ENCODE measurements around the gene SULT4A1. TPM values are rescaled to one million over a fixed set of nuclear protein-coding genes. Genes with fewer than 3 reads are reported as not detected.

The SULT4A1 gene
- total RNA-seq, 4 donors from 2014 or later: 1.3 TPM; not detected in 3

DNA sequence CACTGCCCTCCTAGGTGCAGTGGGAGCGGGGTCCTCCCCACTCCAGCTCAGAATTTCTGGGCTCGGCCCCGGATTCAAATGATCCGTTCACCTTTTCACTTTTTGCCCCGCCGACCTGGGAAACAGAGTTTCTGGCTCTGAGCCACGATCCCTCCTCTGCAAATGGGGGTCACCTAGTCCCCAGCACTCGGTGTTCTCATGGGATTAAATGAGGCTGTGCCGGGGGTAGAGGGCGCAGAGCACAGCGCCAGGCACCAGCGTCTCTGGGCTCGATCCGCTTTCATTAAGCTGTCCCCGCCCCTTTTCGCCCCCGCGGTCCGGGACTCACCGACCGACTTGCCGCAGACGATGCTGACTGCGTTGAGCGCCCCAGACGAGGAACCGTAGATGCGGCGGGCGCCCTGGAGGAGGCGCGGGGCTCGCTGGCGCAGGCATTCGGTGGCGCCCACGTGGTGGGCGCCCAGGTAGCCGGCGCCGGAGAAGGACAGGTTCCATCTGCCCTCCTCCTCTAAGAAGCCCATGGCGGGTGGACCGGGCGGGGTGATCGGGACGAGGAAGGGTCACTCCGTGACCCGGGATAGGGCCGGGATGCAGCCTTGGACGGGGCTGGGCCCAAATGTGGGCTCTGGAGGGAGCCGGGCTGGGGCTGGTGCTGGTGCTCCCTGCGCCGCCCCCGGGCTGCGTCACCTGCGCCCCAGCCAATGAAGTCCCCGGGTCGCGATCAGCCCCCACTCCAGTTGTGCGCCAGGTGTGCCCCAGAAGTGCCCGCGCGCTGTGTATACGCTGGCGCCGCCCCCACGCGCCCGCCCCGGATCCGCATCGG lies 29.3 kb upstream of the SULT4A1 start, which contains the start of gene PNPLA5:
Gene PNPLA5 (minus strand): TSS at position 654 of the 823 bp plus-strand sequence. CDS start 133 bp downstream, at position 521.
- DNase-seq (ENCODE audit: low spot score in 2 of 2): no peak
- Histone ChIP-seq H3K36me3 (no peaks in the 10 kb centered on the region), H3K4me1 (peaks cover 0 to 12% (median 0%) of the 10 kb centered on the region in 4 donors), H3K4me3 (no peak within 1 kb of the TSS), H3K27me3 (peaks cover 0 to 72% of the 10 kb centered on the region in 2 donors), H3K9me3 (no peaks in the 10 kb centered on the region), H3K27ac (no peak within 1 kb of the TSS)
- TF ChIP-seq EP300 (IDR thresholded peaks at IDR 0.05): no peak
- TF ChIP-seq POLR2A (IDR thresholded peaks at IDR 0.05): no peak
- TF ChIP-seq, protein P1, sequence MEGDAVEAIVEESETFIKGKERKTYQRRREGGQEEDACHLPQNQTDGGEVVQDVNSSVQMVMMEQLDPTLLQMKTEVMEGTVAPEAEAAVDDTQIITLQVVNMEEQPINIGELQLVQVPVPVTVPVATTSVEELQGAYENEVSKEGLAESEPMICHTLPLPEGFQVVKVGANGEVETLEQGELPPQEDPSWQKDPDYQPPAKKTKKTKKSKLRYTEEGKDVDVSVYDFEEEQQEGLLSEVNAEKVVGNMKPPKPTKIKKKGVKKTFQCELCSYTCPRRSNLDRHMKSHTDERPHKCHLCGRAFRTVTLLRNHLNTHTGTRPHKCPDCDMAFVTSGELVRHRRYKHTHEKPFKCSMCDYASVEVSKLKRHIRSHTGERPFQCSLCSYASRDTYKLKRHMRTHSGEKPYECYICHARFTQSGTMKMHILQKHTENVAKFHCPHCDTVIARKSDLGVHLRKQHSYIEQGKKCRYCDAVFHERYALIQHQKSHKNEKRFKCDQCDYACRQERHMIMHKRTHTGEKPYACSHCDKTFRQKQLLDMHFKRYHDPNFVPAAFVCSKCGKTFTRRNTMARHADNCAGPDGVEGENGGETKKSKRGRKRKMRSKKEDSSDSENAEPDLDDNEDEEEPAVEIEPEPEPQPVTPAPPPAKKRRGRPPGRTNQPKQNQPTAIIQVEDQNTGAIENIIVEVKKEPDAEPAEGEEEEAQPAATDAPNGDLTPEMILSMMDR (IDR thresholded peaks at IDR 0.05): no peak
- 2 to 6% methylated on average over 6 to 51 of the region's 72 CpGs for WGBS, 2 donors

DNA sequence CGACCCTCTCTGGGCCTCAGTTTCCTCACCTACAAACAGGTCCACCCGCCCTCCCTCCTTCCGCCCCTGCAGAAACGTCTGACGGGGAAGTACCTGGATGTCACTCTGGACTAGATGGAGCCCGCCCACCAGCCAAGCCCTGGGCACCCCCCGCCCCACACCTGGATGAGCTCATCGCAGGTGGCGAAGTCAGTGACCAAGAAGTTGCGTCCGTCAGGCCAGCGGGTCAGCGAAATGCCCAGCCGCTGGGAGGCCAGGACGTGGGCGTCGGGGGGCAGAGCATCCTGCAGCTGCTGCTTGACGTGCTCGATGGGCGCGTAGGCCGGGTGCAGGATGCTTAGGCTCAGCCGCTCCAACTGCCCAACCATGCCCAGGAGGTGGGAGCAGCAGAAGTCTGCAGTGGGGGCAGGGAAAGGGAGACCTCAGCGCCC lies 28.6 kb upstream of the SULT4A1 start:
- no peaks in the 10 kb centered on the region for H3K36me3 ChIP-seq
- peaks cover 0 to 67% of the 10 kb centered on the region in 2 donors for H3K27me3 ChIP-seq
- H3K4me1 ChIP-seq: peaks cover 0 to 12% (median 0%) of the 10 kb centered on the region in 4 donors
- WGBS, 2 donors: 8 to 31% methylated on average over 10 to 13 of the region's 24 CpGs
- TF ChIP-seq EP300 (IDR thresholded peaks at IDR 0.05) (no peak), POLR2A (IDR thresholded peaks at IDR 0.05) (no peak)
- TF ChIP-seq, protein P1 (IDR thresholded peaks at IDR 0.05): no peak
- H3K4me3 ChIP-seq: no peak overlapping the region
- no peak for DNase-seq (ENCODE audit: low spot score in 2 of 2)
- H3K9me3 ChIP-seq: no peaks in the 10 kb centered on the region
- H3K27ac ChIP-seq: no peak overlapping the region

DNA sequence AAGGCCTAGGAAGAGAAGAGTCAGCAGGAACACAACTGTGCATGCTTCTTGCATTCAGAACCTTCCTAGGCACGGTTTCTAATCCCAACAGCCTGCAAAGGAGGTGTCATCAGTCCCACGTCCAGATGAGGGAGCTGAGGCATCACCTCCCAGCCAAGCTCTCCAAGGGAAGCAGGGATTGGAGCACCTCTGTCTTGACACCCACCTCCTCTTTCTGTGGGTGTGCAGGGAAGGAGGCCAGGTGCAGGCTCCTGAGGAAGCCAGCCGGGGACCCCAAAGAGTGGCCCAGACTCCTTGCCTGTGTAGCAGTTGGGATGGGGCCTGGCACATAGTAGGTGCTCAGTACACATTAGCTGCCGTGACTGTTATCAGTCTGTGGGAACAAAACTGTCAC lies 27.5 kb upstream of the SULT4A1 start:
- Histone ChIP-seq H3K27ac (no peak overlapping the region), H3K4me3 (no peak overlapping the region), H3K9me3 (no peaks in the 10 kb centered on the region), H3K27me3 (peaks cover 0 to 62% of the 10 kb centered on the region in 2 donors), H3K36me3 (no peaks in the 10 kb centered on the region), H3K4me1 (peaks cover 0 to 12% (median 0%) of the 10 kb centered on the region in 4 donors)
- TF ChIP-seq POLR2A (IDR thresholded peaks at IDR 0.05) (no peak), EP300 (IDR thresholded peaks at IDR 0.05) (no peak)
- TF ChIP-seq, protein P1 (IDR thresholded peaks at IDR 0.05): no peak
- no peak for DNase-seq (ENCODE audit: low spot score in 2 of 2)
- WGBS, 2 donors: 47 to 58% methylated on average over 4 of the region's 4 CpGs

DNA sequence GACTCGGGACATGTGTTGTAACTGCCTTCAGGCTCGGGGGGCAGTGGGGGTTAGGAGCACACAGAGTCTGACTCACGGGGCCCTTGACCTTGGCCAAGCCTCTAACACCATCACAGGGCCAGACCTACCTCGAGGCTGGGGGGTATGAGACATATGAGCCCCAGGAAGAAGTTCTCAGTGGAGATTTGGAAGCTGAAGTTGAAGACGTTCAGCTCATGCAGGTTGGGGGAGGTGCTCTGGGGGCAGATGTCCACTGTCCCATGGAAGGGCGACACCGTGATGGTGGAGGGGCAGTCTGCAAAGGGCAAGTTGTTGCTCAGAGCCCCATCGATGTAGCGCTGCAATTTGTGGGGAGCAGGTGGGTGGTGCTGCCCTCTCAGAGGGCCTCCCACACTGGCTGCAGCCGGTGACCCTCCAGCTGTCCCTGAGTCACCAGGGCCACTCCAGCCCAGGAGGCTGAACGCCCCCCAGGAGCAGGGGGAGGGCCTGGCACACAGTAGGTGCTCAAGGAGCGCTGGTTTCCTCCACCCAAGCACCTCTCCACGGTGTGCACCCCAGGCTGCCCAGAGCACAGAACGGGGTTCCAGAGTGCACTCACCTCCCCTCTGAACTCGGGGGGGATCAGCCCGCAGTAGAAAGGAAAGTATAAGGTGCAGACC lies 27.0 kb upstream of the SULT4A1 start:
- DNase-seq (ENCODE audit: low spot score in 2 of 2): no peak
- no peak overlapping the region for H3K4me3 ChIP-seq
- TF ChIP-seq EP300 (IDR thresholded peaks at IDR 0.05) (no peak), POLR2A (IDR thresholded peaks at IDR 0.05) (no peak)
- TF ChIP-seq, protein P1 (IDR thresholded peaks at IDR 0.05): no peak
- peaks cover 0 to 12% (median 0%) of the 10 kb centered on the region in 4 donors for H3K4me1 ChIP-seq
- H3K36me3 ChIP-seq: no peaks in the 10 kb centered on the region
- WGBS, 2 donors: 67 to 73% methylated on average over 13 to 15 of the region's 16 CpGs
- no peak overlapping the region for H3K27ac ChIP-seq
- H3K9me3 ChIP-seq: no peaks in the 10 kb centered on the region
- H3K27me3 ChIP-seq: peaks cover 0 to 62% of the 10 kb centered on the region in 2 donors

DNA sequence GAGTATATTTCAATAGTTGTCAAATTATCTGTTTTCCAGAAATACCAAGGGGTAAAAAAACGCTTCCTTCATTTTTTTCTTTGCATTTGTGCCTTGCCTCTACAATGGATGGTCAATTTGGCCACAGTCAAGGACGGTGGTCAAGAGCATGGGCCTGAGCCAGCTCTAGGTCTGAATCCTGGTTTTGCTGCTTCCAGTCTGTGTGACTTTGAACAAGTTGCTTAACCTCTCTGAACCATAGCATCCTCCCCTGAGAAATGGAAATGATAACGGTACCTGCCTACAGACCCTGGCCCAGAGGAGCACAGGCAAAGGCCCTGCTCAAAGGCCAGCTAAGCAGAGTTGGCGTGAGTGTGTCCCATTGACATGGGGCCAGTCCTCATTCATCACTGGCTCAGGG lies 26.4 kb upstream of the SULT4A1 start:
- no peak for DNase-seq (ENCODE audit: low spot score in 2 of 2)
- H3K27me3 ChIP-seq: peaks cover 0 to 62% of the 10 kb centered on the region in 2 donors
- no peak overlapping the region for H3K27ac ChIP-seq
- H3K4me3 ChIP-seq: no peak overlapping the region
- TF ChIP-seq POLR2A (IDR thresholded peaks at IDR 0.05): no peak
- TF ChIP-seq, protein P1 (IDR thresholded peaks at IDR 0.05): no peak
- no peak for TF ChIP-seq EP300 (IDR thresholded peaks at IDR 0.05)
- WGBS, 2 donors: 70 to 71% methylated on average over 4 of the region's 4 CpGs
- H3K36me3 ChIP-seq: no peaks in the 10 kb centered on the region
- H3K9me3 ChIP-seq: no peaks in the 10 kb centered on the region
- H3K4me1 ChIP-seq: peaks cover 0 to 12% (median 0%) of the 10 kb centered on the region in 4 donors
